ENCODE data around the gene TRPM5.

DNA sequence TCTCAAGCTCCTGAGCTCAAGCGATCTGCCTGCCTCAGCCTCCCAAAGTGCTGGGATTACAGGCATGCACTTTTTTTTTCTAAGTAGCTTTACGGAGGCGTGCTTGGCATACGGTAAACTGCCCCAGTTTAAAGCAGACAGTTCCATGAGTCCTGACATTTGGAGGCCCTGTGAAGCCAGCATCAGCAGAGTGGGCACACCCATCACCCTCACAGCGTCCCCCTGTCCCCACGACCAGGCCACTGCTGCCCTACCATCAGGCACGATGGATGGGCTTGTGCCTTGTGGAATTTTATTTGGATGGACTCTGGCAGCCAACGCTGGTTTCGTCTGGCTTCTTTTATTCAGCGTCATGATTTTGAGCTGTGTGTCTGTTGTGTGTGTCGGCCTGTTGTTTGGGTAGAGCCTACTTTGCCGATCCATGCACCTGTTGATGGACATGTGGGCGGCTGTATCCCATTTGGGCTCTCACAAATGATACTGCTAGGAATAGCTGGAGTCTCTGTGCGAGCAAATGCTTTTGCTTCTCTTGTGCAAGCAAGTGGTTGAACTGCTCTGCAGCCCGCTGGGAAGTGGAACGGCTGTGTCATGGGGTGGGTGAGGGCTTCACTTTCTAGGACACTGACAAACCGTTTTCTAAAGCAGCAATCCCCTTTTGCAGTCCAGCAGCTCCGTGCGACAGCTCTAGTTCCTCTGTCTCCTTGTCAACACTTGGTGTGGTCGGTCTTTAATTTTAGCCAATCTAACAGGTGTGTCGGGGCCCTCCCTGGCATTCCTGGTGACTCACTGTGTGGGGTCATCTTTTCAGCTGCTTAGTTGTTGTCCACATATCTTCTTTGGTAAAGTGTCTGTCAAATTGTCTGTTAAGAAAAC is 24.3 kb upstream of the TRPM5 start:
- TF ChIP-seq EZH2 (IDR thresholded peaks at IDR 0.05; ENCODE audit: borderline replicate concordance, low read depth, low read length, poor library complexity, severe bottlenecking) = no peak
- TF ChIP-seq, protein P1, sequence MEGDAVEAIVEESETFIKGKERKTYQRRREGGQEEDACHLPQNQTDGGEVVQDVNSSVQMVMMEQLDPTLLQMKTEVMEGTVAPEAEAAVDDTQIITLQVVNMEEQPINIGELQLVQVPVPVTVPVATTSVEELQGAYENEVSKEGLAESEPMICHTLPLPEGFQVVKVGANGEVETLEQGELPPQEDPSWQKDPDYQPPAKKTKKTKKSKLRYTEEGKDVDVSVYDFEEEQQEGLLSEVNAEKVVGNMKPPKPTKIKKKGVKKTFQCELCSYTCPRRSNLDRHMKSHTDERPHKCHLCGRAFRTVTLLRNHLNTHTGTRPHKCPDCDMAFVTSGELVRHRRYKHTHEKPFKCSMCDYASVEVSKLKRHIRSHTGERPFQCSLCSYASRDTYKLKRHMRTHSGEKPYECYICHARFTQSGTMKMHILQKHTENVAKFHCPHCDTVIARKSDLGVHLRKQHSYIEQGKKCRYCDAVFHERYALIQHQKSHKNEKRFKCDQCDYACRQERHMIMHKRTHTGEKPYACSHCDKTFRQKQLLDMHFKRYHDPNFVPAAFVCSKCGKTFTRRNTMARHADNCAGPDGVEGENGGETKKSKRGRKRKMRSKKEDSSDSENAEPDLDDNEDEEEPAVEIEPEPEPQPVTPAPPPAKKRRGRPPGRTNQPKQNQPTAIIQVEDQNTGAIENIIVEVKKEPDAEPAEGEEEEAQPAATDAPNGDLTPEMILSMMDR (conservative IDR thresholded peaks at IDR 0.05; ENCODE audit: low read depth, low read length) = no peak
